IPS-NIHi11 (cell line): ENCODE data around the gene TXLNA.
"Not testable (repeated sequence)": the region's sequence is repeated elsewhere in the genome, so short reads cannot be mapped to it uniquely, and the experiment has no call there.

Experiments used
- DNase-seq: peaks from one replicate; pipeline ENCODE4 v3.0.0; 2012; ENCODE audit warnings: mixed read lengths, low spot score

The TXLNA gene

DNA sequence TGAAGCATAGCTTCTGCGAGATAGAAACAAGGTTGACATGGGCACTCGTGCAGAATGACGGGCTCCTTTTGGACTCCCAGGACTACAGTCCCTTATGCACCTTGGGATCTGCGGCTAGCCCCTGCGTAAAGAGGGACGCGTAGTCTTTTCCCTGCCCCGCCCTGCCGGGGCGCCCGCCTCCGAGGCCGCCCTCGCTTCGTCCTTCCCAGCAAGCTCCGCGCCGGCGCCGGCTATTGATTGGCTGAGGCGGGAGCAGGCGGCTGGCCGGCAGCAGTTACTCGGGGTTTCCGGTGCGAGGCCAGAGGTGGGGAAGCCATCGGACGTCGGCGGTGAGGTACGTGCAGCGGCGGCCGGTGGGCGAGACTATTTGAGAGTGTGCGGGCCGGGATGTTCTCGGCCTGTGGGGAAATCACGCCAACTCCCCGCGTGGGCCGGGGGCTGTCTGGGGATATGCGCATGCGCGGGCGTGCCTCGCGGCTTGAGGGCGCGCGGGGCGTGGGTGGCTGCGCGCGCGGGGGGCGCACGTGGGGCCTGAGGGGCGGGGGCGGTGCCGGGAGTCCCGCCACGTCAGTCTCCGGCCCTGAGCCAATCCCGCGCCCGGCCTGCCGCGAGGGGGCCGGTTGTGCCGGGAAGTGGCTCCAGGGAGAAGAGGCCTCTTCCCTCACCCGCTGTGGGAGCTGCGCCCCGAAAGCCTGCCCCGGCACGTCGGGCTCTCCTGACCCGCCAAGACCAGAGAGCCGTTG lies at the start of gene TXLNA:
TXLNA (plus strand) TSS at position 233 of the 743 bp plus-strand sequence. CDS start 671 bp downstream, outside the sequence.
- DNase-seq = peak; percentile 99

DNA sequence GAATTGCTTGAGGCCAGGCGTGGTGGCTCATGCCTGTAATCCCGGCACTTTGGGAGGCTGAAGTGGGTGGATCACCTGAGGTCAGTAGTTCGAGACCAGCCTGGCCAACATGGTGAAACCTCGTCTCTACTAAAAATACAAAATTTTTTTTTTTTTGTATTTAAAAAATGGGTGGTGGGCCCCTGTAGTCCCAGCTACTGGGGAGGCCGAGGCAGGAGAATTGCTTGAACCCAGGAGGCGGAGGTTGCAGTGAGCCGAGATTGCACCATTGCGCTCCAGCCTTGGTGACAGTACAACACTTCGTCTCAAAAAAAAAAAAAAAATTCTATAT lies 45.6 kb upstream of the TXLNA start:
- DNase-seq = not testable (repeated sequence)

DNA sequence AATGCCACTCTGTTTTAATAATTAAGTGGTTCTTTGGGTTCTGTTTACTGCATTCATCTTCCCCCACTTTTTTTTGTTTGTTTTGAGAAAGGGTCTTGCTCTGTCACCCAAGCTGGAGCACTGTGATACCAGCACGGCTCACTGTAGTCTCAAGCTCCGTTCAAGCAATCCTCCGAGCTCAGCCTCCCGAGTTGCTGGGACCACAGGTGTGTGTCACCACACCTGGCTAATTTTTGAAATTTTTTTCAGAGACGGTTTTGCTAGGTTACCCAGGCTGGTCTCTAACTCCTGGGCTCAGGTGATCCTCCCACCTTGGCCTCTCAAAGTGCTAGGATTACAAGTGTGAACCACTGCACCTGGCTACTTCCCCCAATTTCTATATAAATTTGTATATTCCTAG lies 42.4 kb upstream of the TXLNA start:
- DNase-seq = no peak

DNA sequence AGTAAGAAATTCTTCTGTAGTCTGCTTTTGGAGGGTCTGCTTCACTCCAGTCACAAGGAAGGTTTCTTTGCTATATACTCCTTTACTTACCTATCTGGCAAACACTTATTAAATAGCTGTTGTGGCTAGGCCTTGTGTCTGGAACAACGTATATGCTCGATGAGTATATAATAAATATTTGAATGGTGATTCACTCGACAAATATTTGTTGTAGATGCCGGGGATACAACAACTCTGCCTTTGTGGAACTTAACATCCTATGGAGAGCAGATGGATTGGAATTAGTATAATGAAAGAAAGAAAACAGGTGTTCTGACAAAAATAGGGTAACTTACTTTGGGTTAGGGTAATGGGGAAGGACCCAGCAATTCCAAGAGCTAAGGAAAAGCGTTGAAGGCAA lies 40.5 kb upstream of the TXLNA start:
- DNase-seq = no peak

DNA sequence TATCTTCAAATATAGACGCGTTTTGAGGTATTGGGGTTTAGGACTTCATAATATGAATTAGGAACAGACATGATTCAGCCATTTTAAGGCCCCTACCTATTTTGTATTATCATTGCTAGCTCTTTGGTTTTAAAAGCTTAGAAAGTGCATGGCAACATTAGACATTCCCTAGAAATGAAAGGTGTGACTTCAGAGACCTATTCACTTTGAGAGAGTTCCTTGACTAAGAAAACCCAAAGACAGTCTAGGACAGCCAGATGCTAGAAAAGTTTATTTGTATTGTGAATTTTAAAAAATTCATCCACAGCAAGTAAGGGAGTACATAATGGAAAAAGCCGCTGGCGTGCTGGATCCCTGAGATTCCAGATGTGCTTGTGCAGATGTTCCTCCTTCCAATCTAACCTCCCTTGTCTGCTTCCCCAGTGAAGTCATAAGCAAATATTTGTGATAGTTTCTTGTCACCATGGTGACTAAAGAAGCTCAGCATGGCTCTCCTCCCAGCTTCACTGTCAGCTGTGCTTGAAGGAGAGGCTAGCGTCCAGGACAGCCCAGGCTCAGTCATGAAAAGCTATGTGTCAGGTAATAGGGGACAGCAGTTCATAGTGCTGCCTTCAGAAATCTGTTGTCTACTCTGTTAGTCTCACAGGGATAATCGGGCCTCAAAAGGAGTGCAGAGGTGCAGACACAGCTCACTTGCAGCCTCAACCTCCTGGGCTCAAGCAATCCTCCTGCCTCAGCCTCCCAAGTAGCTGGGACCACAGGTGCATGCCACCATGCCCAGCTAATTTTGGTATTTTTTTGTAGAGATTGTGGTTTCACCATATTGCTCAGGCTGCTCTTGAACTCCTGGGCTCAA lies 36.8 kb upstream of the TXLNA start:
- peak; percentile 39 for DNase-seq

DNA sequence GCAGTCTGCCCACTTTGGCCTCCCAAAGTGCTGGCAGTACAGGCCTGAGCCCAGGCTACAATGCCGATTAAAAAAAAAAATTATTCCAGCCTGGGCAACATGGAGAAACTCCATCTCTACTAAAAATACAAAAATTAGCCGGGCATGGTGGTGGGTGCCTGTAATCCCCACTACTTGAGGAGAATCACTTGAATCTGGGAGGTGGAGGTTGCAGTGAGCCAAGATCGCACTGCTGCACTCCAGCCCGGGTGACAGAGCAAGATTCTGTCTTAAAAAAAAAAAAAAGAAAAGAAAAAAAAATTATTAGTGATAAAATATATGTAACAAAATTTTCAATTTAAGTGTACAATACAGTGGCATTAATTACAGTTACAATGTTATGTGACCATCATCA lies 36.2 kb upstream of the TXLNA start:
- DNase-seq = not testable (repeated sequence)

DNA sequence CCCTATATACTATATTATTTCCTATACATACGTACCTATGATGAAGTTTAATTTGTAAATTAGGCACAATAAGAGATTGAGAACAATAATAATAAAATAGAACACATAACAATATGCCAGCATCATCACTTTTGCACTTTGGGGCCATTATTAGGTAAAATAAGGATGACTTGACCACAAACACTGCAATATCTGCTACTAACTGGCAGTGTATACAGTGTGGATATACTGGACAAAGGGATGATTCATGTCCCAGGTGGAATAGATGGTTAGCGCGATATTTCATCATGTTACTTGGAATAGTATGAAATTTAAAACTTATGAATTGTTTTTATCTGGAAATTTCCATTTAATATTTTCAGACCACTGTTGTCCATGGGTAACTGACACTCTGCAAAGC lies 35.4 kb upstream of the TXLNA start:
- no peak for DNase-seq

DNA sequence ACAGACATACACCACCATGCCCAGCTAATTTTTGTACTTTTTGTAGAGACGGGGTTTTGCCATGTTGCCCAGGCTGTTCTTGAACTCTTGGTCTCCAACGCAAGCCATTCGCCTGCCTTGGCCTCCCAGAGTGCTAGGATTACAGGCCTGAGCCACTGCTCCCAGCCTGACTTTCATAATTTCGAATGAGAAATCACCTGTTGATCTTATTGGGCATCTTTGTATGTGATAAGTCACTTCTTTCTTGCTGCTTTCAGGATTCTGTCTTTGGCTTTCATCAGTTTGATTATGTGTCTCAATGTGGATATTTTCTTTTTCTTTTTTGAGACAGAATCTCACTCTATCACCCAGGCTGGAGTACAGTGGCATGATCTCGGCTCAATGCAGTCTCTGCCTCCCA lies 31.7 kb upstream of the TXLNA start:
- not testable (repeated sequence) for DNase-seq

DNA sequence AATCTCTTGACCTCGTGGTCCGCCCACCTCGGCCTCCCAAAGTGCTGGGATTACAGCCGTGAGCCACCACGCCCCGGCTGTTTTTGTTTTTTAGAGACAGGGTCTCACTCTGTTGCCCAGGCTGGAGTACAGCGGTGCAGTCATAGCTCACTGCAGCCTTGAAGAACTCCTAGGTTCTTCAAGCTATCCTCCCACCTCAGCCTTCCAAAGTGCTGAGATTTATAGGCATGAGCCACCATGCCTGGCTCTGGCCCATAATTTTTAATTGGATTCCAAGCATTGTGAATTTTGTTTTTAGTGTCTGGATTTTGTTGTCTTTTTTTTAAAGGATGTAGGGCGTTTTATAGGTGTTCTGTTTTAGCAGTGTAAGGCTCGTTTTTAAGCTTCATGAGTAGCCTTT lies 28.6 kb upstream of the TXLNA start:
- no peak for DNase-seq

DNA sequence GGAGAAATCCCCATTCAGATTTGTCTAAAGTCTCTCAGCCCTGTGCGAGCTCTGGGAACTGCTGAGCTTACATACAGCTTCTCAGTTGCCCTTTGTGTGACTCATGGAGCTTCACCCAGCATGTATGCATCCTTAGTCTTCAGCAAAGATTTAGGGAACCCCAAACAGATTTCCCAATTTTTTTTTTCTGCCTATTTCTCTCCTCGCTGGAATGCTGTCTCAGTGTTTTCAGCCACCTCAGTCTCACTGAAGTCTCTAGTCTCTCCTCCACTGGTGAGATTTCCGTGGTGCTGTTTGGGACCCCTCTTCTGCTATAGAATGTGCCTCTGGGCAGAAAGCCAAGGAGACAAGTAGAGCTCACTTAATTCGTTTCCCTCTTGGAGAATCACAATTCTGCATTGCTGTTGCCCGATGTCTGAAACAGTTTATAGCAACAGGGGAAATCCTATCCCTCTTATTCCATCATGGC lies 28.1 kb upstream of the TXLNA start:
- DNase-seq = no peak

DNA sequence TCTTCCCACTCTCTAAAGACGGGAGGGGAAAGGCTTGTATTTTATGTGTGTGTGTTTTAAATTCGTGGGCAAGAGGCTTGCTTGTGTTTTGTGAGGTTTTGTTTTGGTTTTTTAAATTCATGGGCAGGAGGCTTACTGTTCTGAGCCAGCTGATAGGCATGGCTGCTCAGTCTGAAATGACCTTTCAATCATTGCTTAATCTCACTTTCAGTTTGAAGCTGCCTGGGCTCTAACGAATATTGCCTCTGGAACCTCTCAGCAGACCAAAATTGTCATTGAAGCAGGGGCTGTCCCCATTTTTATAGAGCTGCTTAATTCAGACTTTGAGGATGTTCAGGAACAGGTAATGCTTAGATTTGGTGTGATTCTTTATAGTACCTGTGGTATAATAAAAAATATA lies 20.3 kb upstream of the TXLNA start:
- no peak for DNase-seq

DNA sequence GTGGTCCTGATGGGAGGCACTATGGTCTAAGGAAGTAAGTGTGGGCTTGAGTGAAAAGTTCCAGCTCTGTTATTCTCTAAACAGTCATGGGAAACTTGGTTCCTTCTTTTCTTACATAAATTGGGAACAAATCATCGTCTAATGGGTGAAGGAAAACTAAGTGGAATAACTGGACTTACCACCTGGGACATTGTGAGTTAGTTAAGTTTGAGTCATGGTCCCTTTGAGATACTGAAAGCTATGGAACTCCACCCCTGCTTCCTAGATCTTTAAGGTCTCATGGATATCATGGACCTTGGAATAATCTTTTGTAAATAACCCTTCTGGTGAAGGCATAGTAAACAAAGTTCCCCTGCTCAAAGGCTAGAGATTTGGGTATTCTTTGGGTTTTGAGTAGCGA lies 16.1 kb upstream of the TXLNA start:
- no peak for DNase-seq

DNA sequence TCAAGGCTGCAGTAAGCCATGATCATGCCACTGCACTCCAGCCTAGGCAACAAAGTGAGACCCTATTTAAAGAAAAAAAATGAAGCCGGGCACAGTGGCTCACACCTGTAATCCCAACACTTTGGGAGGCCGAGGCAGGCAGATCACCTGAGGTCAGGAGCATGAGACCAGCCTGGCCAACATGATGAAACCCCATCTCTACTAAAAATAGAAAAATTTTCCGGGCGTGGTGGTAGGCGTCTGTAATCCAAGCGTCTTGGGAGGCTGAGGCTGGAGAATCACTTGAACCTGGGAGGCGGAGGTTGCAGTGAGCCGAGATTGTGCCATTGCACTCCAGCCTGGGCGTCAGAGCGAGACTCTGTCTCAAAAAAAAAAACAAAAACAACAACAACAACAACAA lies 13.8 kb upstream of the TXLNA start:
- not testable (repeated sequence) for DNase-seq

DNA sequence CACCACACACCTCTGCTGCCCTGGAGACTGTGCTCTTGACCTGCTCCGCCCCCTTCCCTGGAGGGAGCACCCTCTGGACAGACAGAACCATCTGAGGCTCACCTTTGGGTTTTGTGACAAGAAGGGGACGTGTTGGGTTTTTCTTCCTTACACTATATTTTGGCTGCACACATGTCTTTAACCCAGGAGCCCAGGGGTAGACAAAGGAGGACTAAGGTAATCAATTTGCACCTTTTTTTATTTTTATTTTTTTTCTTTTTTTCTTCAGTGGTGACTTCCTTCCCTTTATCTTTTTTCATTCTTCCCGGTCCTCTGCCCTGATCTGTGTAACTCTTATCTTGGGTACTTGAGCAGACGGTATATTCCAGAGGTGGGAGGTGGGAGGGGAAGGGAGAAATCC lies 8.5 kb upstream of the TXLNA start:
- DNase-seq = no peak

DNA sequence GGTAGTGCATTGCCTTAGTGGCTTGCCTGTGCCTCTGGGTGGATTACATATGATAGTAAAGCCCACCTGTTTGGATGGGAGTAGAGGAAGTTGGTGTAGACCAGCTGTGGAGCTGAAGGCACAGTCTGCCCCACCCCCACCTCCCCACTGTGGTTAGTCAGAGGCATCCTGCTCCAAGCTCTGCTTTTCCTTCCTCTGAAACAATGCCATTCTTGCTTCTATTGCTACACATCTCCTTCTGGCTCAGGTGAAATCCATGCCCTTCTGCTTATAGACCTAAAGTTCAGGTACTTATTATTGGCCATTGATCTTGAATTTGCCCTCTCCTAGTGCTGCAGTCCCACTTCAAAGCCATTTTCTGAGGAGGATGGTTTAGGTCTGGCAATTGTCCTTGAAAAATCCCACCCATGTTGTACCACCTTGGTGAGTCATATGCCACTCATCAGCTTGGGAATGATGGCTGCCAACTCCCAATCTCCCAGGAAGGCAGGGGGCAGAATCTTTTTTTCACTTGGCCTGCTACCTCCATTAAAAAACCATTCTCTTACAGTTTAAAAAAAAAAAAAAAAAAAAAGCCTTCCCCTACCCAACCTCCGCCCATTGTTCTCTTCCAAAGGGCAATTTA lies 6.7 kb upstream of the TXLNA start:
- DNase-seq = no peak

DNA sequence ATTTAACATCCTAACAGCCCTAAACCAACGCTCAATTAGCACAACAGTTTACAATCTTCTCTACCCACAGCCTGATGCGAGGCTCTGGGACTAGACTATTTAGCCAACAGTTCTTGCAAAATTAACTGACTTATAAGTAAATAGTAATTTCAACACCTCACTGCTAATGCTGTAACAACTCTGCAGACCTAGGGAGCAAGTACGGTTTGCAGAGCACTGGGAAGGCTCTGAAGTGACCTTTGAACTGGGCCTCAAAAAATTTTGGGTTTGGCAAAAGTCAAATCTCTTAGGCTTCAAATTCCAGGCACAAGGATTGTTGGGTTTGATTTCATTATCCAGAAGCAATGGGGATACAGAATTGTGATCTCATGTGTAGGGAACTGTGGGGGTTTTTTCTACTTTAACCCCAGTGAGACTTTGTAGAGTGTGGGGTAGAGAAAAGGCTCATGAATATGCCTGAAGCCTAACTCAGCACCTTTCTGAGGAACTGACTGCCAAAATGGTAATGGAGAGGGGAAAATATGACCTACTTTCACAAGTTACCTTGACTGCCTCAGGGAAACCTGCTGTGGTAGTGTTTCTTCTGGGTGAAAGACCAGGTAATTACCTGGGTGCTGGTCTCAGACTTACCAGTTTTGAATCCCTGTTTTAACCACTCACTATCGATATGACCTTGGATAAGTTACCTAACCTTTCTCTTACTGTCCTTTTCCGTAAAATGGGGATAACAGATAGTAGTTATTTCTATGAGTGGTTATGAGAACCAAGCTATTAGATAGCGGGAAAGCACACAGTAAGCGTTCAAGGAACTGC lies 889 bp upstream of the TXLNA start:
- DNase-seq = no peak

DNA sequence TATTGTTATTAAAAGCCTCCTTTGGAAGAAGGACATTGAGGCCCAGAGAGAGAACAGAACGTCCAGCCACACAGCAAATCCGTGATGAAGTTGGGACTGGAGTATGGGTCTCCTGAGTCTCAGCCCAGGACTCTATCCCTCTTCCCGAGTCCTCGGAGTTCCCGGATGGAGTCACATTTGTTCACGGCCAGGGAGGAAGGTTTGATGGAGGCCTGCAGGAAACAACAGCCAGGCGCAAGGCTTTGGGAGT lies 357 bp upstream of the TXLNA start:
- DNase-seq = no peak

DNA sequence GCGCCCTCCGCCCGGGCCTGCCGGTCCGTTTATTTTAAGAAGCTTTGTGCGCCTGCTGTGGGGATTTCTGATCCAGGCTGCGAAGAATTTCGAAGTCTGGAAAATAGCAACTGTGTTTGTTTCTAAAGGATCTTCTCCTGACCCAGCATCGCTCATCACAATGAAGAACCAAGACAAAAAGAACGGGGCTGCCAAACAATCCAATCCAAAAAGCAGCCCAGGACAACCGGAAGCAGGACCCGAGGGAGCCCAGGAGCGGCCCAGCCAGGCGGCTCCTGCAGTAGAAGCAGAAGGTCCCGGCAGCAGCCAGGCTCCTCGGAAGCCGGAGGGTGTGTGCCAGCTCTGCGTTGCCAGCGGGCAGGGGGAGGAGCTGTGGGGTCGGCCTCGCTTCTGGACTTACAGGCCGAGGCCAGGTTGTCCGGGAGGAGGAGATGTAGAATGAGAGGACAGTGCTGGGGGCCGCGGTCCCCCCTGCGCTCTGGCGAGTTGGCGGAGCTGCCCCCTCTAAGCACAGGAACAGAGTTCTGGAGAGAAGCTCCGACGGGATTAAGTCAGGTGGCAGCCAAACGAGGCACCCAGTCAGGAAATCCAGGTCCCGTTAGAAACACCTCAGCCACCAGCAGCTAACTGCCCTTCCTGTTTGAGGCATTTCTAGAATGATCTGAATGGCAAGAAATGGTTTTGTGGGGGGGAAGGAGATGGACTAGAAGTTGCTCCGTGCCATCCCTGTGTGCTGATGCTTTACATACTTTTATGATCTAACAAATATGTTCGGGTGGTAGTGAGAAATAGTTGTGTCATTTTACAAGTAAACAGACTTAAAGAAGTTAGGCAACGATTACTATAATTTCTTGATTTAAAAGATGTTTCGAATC lies 948 bp downstream of the TXLNA start:
- DNase-seq = peak; percentile 75

DNA sequence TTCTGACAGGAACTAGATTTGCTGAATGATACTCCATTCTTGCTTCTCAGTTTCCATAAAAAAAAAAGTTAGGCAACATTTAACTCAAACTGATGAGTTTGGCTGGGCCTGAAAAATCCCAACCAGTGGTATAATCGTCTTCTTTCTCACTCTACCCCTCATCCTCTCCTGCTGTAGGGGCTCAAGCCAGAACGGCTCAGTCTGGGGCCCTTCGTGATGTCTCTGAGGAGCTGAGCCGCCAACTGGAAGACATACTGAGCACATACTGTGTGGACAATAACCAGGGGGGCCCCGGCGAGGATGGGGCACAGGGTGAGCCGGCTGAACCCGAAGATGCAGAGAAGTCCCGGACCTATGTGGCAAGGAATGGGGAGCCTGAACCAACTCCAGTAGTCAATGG lies 1.6 kb downstream of the TXLNA start:
- DNase-seq = no peak

DNA sequence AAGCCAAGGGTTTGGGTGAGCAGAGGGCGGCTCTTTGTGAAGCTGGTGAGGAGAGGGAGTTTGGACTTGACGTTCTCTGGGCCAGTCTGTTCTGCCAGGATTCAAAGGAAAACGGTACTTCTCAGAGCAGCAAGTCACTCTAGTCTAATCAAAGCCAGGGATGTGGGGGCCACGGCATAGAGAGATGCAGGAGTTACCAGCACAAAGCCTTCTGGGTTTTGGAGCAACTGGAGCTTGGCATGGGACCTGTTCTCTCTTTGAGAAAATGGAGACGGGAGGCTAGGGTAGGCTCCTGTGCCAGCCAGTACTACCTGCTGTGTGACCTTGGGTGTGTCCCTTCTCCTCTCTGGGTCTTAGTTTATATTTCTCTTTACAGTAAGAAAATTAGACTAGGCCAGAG lies 2.1 kb downstream of the TXLNA start:
- DNase-seq = no peak

DNA sequence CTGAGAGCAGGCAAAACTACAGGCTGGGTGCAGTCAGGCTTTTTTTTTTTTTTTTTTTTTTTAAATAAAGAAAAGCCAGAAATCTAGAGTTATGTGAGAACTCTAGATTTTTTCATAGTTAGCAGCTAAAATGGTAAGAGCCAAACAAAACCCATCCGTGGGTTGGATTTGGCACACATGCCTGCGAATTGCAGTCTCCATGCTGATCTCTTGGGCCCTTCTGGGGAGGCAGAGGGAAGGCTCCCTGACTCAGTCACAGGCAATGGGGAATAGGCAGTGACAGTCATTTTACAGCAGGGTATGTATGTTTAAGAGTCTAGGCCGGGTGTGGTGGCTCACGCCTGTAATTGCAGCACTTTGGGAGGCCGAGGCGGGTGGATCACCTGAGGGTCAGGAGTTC lies 2.6 kb downstream of the TXLNA start:
- no peak for DNase-seq
